CD4-positive, alpha-beta T cell treated with Interleukin-6 for 4 hours (primary cell): Measurements from ENCODE around the gene NARF.

Experiments used
- DNase-seq: peaks from one replicate; pipeline ENCODE4 v3.0.0-alpha.2; 2020; ENCODE audit warnings: mixed read lengths

NARF gene

GRCh38 chr17:82480318-82480717, 21.8 kb downstream of the NARF start:
- DNase-seq = no peak

GRCh38 chr17:82483204-82483660, 24.7 kb downstream of the NARF start:
- DNase-seq = no peak

- no peak for DNase-seq
These were observed 25.3 kb downstream of the NARF start for GRCh38 chr17:82483836-82484235.

- DNase-seq = no peak
These were observed 27.9 kb downstream of the NARF start for GRCh38 chr17:82486231-82487094.

- no peak for DNase-seq
These were observed 29.4 kb downstream of the NARF start for GRCh38 chr17:82487910-82488309.

- no peak for DNase-seq
These were observed 30.6 kb downstream of the NARF start for GRCh38 chr17:82489117-82489516.

GRCh38 chr17:82489851-82490511, 31.4 kb downstream of the NARF start:
- DNase-seq = no peak

- no peak for DNase-seq
These were observed 32.1 kb downstream of the NARF start for GRCh38 chr17:82490512-82491195.

- no peak for DNase-seq
These were observed 32.6 kb downstream of the NARF start for GRCh38 chr17:82491196-82491530.

- no peak for DNase-seq
These were observed 33.0 kb downstream of the NARF start for GRCh38 chr17:82491533-82491932.

GRCh38 chr17:82492643-82493225, 34.2 kb downstream of the NARF start:
- no peak for DNase-seq

- DNase-seq = no peak
These were observed 34.8 kb downstream of the NARF start for GRCh38 chr17:82493226-82493781.

- DNase-seq = peak; percentile 88
These were observed 35.9 kb downstream of the NARF start for GRCh38 chr17:82494236-82495055.

- no peak for DNase-seq
These were observed 37.4 kb downstream of the NARF start for GRCh38 chr17:82495844-82496528.

GRCh38 chr17:82496529-82497434, 38.2 kb downstream of the NARF start:
- DNase-seq = peak; percentile 92

- peak; percentile 52 for DNase-seq
These were observed 39.2 kb downstream of the NARF start for GRCh38 chr17:82497483-82498405.

GRCh38 chr17:82502207-82502606, 43.7 kb downstream of the NARF start:
- DNase-seq = no peak

- DNase-seq = no peak
These were observed 44.7 kb downstream of the NARF start for GRCh38 chr17:82503094-82503727.
